ENCODE measurements around the gene CCS. TPM values are rescaled to one million over a fixed set of nuclear protein-coding genes. Genes with fewer than 3 reads are reported as not detected.
A peak's percentile ranks its signal among the peaks of the same experiment; 100 is the strongest.

Gene CCS
- total and polyA plus RNA-seq, 2 donors (not counting 1 experiment from before 2014, with no cell fraction given) = 22.5 to 42.4 TPM

GRCh38 chr11:66636411-66636810 is 43.4 kb downstream of the CCS start:
- Histone ChIP-seq H3K4me3 (replicated peaks in 1 of 4; ENCODE audit: control extremely low read depth in 1 of 4, insufficient read depth in 1 of 4, low read depth in 3 of 4, low read length in 4 of 4) (no peak overlapping the region), H3K4me1 (ENCODE audit: control insufficient read depth, extremely low read depth, insufficient read depth, low read length) (peaks cover 5% of the 10 kb centered on the region), H3K36me3 (ENCODE audit: control insufficient read depth, insufficient read depth, low read length) (peaks cover 3% of the 10 kb centered on the region), H3K27ac (ENCODE audit: insufficient read depth, low read length) (no peak overlapping the region), H4K20me1 (ENCODE audit: control insufficient read depth, extremely low read depth, insufficient read depth, low read length) (no peaks in the 10 kb centered on the region), H3K9ac (ENCODE audit: insufficient read depth, low read length) (no peak overlapping the region), H3K4me2 (ENCODE audit: extremely low read depth, insufficient read depth, low read length) (no peak overlapping the region), H2AFZ (ENCODE audit: low read length) (no peak overlapping the region), H3K9me3 (ENCODE audit: control insufficient read depth, insufficient read depth, low read depth, low read length) (no peaks in the 10 kb centered on the region), H3K27me3 (ENCODE audit: control insufficient read depth, insufficient read depth, low read length) (no peaks in the 10 kb centered on the region), H3K79me2 (ENCODE audit: control insufficient read depth, insufficient read depth, low read length) (peaks cover 78% of the 10 kb centered on the region)
- no peak for TF ChIP-seq CTCF (conservative IDR thresholded peaks at IDR 0.05 in 1 of 2, IDR thresholded peaks at IDR 0.05 in 1 of 2; ENCODE audit: low read depth in 1 of 2, low read length in 2 of 2)
- TF ChIP-seq EZH2 (IDR thresholded peaks at IDR 0.05; ENCODE audit: low read length, missing control alignments) = no peak
- no peak for DNase-seq (ENCODE audit: low read depth in 2 of 2)

GRCh38 chr11:66637557-66638176 is 44.7 kb downstream of the CCS start:
- no peaks in the 10 kb centered on the region for H4K20me1 ChIP-seq (ENCODE audit: control insufficient read depth, extremely low read depth, insufficient read depth, low read length)
- H3K4me3 ChIP-seq (replicated peaks in 1 of 4; ENCODE audit: control extremely low read depth in 1 of 4, insufficient read depth in 1 of 4, low read depth in 3 of 4, low read length in 4 of 4) = peak overlapping the region; percentile 28 to 61 (median 53)
- peaks cover 3% of the 10 kb centered on the region for H3K36me3 ChIP-seq (ENCODE audit: control insufficient read depth, insufficient read depth, low read length)
- TF ChIP-seq CTCF (conservative IDR thresholded peaks at IDR 0.05 in 1 of 2, IDR thresholded peaks at IDR 0.05 in 1 of 2; ENCODE audit: low read depth in 1 of 2, low read length in 2 of 2) (no peak), EZH2 (IDR thresholded peaks at IDR 0.05; ENCODE audit: low read length, missing control alignments) (no peak)
- no peak for DNase-seq (ENCODE audit: low read depth in 2 of 2)
- H3K79me2 ChIP-seq (ENCODE audit: control insufficient read depth, insufficient read depth, low read length) = peaks cover 80% of the 10 kb centered on the region
- H3K4me2 ChIP-seq (ENCODE audit: extremely low read depth, insufficient read depth, low read length) = peak overlapping the region; percentile 96
- no peak overlapping the region for H3K9ac ChIP-seq (ENCODE audit: insufficient read depth, low read length)
- peaks cover 5% of the 10 kb centered on the region for H3K4me1 ChIP-seq (ENCODE audit: control insufficient read depth, extremely low read depth, insufficient read depth, low read length)
- H2AFZ ChIP-seq (ENCODE audit: low read length) = peak overlapping the region; percentile 35
- peak overlapping the region; percentile 49 for H3K27ac ChIP-seq (ENCODE audit: insufficient read depth, low read length)
- H3K27me3 ChIP-seq (ENCODE audit: control insufficient read depth, insufficient read depth, low read length) = no peaks in the 10 kb centered on the region
- no peaks in the 10 kb centered on the region for H3K9me3 ChIP-seq (ENCODE audit: control insufficient read depth, insufficient read depth, low read depth, low read length)

- no peak for TF ChIP-seq CTCF (conservative IDR thresholded peaks at IDR 0.05 in 1 of 2, IDR thresholded peaks at IDR 0.05 in 1 of 2; ENCODE audit: low read depth in 1 of 2, low read length in 2 of 2)
- no peak for TF ChIP-seq EZH2 (IDR thresholded peaks at IDR 0.05; ENCODE audit: low read length, missing control alignments)
- H3K27ac ChIP-seq (ENCODE audit: insufficient read depth, low read length) = peak within 1 kb of the TSS; percentile 96
- peaks cover 80% of the 10 kb centered on the region for H3K79me2 ChIP-seq (ENCODE audit: control insufficient read depth, insufficient read depth, low read length)
- peaks cover 1% of the 10 kb centered on the region for H4K20me1 ChIP-seq (ENCODE audit: control insufficient read depth, extremely low read depth, insufficient read depth, low read length)
- no peaks in the 10 kb centered on the region for H3K9me3 ChIP-seq (ENCODE audit: control insufficient read depth, insufficient read depth, low read depth, low read length)
- H3K27me3 ChIP-seq (ENCODE audit: control insufficient read depth, insufficient read depth, low read length) = no peaks in the 10 kb centered on the region
- DNase-seq (ENCODE audit: low read depth in 2 of 2) = peak; percentile 100
- peak within 1 kb of the TSS; percentile 92 for H3K9ac ChIP-seq (ENCODE audit: insufficient read depth, low read length)
- H3K4me1 ChIP-seq (ENCODE audit: control insufficient read depth, extremely low read depth, insufficient read depth, low read length) = peaks cover 5% of the 10 kb centered on the region
- peaks cover 6% of the 10 kb centered on the region for H3K36me3 ChIP-seq (ENCODE audit: control insufficient read depth, insufficient read depth, low read length)
- peak within 1 kb of the TSS; percentile 99 for H3K4me2 ChIP-seq (ENCODE audit: extremely low read depth, insufficient read depth, low read length)
- peak within 1 kb of the TSS; percentile 89 to 95 (median 91) for H3K4me3 ChIP-seq (replicated peaks in 1 of 4; ENCODE audit: control extremely low read depth in 1 of 4, insufficient read depth in 1 of 4, low read depth in 3 of 4, low read length in 4 of 4)
- peak within 1 kb of the TSS; percentile 35 for H2AFZ ChIP-seq (ENCODE audit: low read length)
These were observed 45.4 kb downstream of the CCS start, which contains the start of gene RBM4 for GRCh38 chr11:66638177-66639065. Gene RBM4, plus strand, starts transcription at chr11:66638703. Its CDS starts 1,009 bp downstream, at chr11:66639712.
